ENCODE measurements around the gene ZNF74.

The ZNF74 gene

GRCh38 chr22:20434264-20434751, 40.4 kb downstream of the ZNF74 start:
- DNase-seq = no peak

DNA sequence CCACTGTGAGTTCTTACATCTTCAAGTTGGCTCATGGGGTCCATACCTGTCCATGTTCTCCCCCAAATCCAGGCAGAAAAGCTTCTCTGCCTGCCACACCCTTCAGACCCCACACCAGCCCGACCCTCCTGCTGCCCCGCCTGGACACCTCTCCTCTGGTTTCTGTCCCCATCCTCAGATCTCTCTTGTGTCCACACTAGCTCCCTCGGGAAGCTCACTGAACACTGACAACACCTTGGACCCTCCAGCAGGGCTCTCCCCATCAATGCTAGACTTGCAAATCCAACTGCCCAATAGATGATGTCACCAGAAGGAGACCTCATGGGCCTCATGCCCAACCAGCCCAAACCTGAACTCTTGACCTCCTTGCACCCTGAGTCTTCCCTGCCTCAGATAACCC, 40.8 kb downstream of the ZNF74 start:
- no peak for DNase-seq

GRCh38 chr22:20435436-20436306, 41.7 kb downstream of the ZNF74 start:
- DNase-seq = no peak

DNA sequence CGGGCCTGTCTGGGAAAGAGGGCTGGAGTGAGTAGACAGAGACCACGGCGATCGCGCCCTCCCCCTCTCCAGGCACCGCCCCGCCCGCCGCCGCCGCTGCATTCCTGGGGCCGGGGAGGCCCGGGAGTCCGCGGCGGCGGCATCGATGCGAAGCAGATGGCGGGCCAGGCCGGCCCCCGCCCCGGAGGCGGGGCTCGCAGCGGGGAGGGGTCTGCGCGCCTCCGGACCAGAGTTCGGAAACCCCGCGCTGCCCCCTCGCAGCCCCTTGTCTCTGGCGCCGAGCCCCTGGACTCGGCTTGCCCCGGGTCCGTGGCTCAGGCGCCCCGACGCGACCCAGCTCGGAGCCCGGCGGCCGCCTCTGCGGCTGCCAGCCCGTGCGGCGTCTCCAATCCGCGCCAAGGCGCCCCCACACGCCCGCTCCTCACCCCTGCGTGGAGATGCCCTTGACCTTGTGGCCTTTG, 42.4 kb downstream of the ZNF74 start:
- no peak for DNase-seq

GRCh38 chr22:20436768-20437612, 43.0 kb downstream of the ZNF74 start:
- no peak for DNase-seq

- no peak for DNase-seq
Observed at GRCh38 chr22:20437613-20438426, 43.9 kb downstream of the ZNF74 start, which contains the start of gene SCARF2. Gene SCARF2 (minus strand): TSS chr22:20437825. CDS start chr22:20437754, 71 bp downstream.

DNA sequence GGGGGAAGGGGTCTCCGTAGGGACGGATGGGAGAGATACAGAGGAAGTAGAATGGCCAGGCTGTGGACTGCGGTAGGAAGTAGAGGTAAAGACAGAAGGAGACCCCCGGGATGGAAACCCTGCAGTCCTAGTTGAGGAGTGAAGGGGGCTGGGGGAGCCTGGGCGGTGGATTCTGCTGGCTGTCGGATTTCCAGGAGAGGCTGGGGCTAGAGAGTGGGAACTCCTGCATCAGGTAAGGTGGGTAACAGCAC, 44.4 kb downstream of the ZNF74 start:
- no peak for DNase-seq

- DNase-seq = no peak
Observed at GRCh38 chr22:20438678-20439492, 44.9 kb downstream of the ZNF74 start.

- no peak for DNase-seq
Observed at GRCh38 chr22:20439556-20439927, 45.6 kb downstream of the ZNF74 start.

GRCh38 chr22:20439928-20440575, 46.1 kb downstream of the ZNF74 start:
- DNase-seq = no peak

GRCh38 chr22:20440637-20441591, 47.0 kb downstream of the ZNF74 start:
- DNase-seq = no peak

DNA sequence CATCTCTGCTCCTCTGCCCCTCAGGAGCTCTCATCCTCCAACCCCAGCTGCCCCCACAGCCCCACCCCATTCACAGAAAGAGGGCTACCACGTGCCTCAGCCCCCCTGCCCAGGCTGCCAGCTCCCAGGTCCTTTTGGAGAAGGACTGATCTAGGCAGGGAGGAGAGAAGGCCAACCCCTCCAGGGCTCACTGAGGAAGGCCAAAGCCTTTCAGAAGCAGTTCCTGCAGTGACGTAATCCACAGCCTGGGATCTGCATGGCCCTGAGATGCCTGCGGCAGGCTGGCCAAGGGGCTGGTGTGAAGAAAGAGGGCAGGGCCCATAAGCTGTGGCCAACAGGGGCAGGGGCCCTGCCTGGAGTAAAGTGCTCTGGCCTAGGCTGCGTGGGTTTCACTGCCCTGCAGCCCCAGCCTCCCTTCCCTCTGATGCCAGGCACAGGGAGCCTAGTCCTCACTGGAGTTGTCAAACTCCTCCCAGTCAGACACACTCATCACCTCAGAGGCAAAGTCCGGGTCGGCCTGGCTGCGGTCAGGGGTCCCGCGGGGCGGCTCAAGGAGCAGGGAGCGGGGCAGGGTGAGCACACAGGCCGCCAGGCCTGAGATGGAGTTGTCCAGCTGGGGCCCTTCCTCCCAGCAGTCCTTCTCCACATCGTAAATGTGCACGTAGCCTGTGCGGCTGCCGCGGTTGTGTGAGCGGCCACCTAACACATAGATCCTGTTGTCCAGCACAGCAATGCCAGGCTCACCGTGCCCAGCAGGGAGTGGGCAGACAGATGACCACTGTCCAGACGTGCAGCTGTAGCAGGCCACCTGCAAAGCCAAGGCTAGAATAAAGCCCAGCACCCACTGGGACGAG, 47.9 kb downstream of the ZNF74 start:
- DNase-seq = no peak

- DNase-seq = no peak
Observed at GRCh38 chr22:20442485-20443284, 48.7 kb downstream of the ZNF74 start.

GRCh38 chr22:20444325-20444724, 50.4 kb downstream of the ZNF74 start:
- no peak for DNase-seq

GRCh38 chr22:20446383-20446970, 52.5 kb downstream of the ZNF74 start:
- DNase-seq = no peak

GRCh38 chr22:20448630-20449029, 54.7 kb downstream of the ZNF74 start:
- no peak for DNase-seq

DNA sequence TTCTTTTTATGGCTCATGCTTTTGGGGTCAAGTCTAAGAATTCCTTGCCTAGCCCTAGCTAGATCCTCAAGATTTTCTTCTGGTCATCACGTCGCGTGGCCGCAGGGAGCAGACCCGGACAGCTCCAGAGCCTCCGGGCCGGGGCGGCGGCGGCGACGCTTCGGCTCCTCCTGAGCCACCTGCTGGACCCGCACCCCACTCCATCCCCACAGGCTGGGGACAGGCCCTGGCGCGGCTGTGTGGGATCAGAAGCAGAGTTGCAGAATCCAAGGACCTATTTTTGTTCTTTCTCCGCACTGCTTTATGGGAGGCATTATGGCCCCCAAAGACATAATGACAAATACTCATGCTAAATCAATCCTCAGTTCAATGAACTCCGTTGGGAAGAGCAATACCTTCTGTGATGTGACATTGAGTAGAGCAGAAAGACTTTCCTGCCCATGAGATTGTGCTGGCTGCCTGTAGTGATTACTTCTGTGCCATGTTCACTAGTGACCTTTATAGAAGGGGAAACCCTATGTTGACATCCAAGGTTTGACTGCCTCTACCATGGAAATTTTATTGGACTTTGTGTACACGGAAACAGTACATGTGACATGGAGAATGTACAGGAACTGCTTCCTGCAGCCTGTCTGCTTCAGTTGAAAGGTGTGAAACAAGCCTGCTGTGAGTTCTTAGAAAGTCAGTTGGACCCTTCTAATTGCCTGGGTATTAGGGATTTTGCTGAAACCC, 56.0 kb downstream of the ZNF74 start:
- no peak for DNase-seq

All from CD4-positive, alpha-beta T cell treated with Interleukin-4 for 4 hours (primary cell).